HG02642 (cell line): ENCODE data around the gene LRFN3.
"Not testable (repeated sequence)": the region's sequence is repeated elsewhere in the genome, so short reads cannot be mapped to it uniquely, and the experiment has no call there.

ENCODE experiments used
- ATAC-seq: cut with Tn5 transposase; IDR thresholded peaks from one replicate; pipeline ENCODE4 v1.9.1; 2021; ENCODE audit warnings: mild to moderate bottlenecking; ENCODE audit not compliant: unreplicated experiment, poor library complexity

The LRFN3 gene

DNA sequence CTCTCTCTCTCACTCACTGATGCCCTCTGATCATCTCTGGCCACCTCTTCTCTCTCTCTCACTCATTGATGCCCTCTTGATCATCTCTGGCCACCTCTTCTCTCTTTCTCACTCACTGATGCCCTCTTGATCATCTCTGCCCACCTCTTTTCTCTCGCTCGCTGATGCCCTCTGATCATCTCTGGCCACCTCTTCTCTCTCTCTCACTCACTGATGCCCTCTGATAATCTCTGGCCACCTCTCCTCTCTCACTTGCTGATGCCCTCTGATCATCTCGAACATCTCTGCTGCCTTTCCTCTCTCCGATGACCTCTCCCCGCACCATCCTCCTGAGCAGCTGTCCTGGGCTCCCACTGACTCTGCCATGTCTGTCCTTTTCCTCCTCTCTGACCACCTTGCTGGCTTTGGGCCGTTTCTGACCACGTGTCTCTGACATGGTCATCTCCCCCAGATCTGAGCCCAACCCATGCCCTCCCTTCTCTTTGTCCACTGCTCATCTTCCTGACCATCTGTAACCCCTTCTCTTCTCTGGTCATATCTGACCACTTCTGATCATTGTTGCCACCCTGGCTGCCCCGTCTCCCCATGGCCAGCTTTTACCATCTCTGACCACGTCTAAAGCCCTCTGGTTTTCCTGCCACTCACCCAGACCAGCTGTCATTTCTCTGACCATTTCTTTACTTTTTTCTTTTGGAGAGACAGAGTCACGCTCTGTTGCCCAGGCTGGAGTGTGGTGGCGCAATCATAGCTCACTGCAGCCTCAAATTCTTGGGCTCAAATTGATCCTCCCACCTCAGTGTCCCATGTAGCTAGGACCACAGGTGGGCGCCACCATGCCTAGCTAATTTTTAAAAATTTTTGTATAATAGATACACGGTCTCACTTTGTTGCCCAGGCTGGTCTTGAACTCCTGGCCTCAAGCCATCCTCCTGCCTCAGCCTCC, 2.4 kb downstream of the LRFN3 start:
- no peak for ATAC-seq

DNA sequence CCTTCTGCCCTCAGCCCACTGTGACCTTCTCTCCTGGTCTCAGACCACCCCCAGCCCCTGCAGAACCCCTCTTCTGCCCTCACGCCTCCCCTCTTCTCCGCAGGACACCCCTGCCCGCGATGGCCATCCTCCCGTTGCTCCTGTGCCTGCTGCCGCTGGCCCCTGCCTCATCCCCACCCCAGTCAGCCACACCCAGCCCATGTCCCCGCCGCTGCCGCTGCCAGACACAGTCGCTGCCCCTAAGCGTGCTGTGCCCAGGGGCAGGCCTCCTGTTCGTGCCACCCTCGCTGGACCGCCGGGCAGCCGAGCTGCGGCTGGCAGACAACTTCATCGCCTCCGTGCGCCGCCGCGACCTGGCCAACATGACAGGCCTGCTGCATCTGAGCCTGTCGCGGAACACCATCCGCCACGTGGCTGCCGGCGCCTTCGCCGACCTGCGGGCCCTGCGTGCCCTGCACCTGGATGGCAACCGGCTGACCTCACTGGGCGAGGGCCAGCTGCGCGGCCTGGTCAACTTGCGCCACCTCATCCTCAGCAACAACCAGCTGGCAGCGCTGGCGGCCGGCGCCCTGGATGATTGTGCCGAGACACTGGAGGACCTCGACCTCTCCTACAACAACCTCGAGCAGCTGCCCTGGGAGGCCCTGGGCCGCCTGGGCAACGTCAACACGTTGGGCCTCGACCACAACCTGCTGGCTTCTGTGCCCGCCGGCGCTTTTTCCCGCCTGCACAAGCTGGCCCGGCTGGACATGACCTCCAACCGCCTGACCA, 3.3 kb downstream of the LRFN3 start:
- no peak for ATAC-seq

- ATAC-seq: no peak
These were observed 4.1 kb downstream of the LRFN3 start for GRCh38 chr19:35940078-35940775.

DNA sequence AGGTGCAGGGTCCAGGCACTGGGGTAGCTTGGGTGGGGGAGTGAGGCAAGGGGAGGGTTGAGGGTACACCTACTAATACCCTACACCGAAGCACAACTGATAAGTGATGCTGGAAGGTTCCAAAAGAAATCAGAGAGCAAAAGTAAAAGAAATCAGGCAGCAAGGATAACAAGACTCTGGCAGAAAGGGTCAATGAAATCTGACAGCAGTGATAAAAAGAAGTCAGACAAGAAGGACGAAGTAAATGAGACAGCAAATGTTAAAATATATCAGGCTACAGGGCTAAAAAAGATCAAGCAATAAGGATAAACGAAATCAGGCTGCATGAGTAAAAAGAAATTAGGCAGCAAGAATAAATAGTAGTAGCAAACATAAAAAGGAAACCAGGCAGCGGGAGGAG, 4.7 kb downstream of the LRFN3 start:
- no peak for ATAC-seq

GRCh38 chr19:35942235-35942634, 6.1 kb downstream of the LRFN3 start:
- no peak for ATAC-seq

GRCh38 chr19:35943321-35944301, 7.4 kb downstream of the LRFN3 start:
- no peak for ATAC-seq

DNA sequence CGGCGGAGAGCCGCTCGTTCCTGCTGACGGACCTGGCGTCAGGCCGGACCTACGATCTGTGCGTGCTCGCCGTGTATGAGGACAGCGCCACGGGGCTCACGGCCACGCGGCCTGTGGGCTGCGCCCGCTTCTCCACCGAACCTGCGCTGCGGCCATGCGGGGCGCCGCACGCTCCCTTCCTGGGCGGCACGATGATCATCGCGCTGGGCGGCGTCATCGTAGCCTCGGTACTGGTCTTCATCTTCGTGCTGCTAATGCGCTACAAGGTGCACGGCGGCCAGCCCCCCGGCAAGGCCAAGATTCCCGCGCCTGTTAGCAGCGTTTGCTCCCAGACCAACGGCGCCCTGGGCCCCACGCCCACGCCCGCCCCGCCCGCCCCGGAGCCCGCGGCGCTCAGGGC, 8.4 kb downstream of the LRFN3 start:
- ATAC-seq: no peak

GRCh38 chr19:35945121-35945790, 9.1 kb downstream of the LRFN3 start:
- no peak for ATAC-seq

GRCh38 chr19:35946203-35946602, 10.0 kb downstream of the LRFN3 start:
- no peak for ATAC-seq

DNA sequence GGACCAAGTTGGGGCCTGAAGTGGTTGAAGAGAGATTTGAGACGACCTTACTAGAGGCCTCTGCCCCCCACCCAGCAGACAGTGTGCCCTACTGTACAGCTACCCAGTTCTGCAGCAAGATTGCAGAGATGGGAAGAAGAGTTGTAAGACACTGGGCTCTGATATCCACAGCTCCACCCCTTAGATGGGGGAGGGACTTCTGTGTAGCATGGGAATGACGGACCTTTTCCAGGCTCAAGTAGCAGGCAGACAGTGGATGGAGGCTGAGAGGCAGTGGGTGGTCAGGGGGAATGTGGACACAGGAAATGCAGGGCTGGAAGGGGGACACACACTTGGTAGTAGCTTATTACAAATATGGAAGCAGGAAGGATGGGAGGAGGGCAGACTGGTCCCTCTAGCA, 13.0 kb downstream of the LRFN3 start:
- ATAC-seq: no peak

DNA sequence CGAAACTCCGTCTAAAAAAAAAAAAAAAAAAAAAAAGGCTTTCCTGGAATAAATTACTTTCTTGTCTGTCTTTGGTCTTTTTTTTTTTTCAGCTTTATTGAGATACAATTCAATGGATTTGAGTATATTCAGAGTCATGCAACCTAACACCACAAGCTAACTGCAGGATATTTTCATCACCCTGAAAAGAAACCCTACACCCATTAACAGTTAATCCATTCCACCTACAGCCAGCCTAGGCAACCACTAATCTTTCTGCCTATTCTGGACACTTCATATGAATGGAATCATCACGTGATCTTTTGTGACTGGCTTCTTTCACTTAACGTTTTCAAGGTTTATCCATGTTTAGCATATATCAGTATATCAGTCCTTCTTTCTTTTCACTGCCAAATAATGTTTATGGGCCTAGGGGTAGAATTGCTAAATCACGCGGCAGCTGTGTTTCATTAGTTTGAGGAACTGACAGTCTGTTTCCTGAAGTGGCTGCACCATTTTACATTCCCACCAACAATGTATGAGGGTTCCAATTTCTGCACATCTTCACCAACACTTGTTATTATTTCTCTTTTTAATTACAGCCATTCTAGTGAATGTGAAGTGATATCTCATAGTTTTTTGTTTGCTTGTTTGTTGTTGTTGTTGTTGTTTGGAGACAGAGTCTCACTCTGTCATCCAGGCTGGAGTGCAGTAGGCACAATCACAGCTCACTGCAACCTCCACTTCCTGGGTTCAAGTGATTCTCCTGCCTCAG, 19.9 kb downstream of the LRFN3 start:
- ATAC-seq: no peak

DNA sequence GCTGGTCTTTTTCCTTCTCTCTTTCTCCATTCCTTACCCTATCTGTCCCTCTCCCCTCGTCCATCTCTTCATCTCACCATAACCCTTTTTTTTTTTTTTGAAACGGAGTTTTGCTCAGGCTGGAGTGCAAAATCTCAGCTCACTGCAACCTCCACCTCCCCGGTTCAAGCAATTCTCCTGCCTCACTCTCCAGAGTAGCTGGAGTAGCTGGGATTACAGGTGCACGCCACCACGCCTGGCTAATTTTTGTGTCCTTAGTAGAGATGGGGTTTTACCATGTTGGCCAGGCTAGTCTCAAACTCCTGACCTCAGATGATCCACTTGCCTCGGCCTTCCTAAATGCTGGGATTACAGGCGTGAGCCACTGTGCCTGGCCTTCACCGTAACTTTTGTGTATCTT, 21.2 kb downstream of the LRFN3 start:
- not testable (repeated sequence) for ATAC-seq

DNA sequence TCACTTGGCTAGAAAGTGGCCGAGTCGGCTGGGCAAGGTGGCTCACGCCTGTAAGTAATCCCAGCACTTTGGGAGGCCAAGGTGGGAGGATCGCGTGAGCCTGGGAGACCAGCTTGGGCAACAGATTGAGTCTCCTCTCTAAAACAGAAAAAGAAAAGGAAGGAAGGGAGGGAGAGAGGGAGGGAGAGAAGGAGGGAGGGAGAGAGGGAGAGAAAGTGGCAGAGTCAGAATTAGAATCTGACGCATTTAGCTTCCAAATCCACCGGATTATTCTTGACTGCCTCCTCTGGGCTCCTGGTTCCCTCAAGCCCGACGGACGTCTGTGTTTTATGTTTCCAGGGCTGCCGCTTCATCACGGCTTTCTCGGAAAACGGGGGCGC, 22.5 kb downstream of the LRFN3 start:
- no peak for ATAC-seq

DNA sequence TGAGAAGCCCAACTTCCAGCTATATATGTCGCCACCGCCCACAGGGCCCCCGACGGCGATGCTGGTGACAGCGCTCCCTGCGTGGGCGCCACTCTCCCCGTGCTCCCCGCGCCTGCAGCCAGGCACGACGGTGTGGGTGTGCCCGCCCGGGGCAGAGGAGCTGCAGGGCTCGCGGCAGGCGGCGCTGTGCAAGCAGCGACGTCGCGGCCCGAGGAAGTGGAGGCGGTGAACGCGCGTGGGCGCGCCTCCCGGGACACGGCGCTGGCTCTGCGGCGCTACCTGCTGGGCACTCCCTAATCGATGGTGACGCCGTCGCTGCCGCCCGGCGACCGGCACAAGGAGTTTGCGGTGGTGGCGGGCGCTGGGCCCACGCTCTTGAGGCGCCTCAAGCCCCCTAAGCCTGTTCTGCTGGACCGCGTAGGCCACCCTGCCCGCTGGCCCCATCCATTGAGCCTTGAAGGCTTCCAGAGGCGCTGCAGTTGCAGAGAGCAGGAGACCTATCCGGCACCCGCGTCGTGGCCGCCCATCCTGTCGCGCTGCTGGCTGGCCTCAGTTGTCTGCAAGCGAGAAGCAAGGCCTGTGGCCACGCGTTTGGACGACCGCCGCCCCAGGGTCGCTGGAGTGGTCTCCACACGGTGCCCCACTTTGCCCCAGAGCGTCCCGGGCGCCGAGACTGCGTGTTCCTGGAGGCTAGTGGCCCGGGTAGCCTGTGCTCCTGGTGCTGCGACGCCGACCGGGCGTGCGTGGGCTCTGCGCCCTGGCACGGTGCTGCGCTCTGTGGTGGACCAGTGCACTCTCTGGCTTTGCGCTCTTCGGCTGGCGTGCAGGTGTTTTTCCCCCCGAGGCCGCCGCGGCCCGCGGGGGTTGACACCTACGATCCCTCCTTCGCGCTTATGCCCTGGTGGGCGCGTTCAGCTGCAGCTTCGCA, 23.1 kb downstream of the LRFN3 start:
- ATAC-seq: no peak

DNA sequence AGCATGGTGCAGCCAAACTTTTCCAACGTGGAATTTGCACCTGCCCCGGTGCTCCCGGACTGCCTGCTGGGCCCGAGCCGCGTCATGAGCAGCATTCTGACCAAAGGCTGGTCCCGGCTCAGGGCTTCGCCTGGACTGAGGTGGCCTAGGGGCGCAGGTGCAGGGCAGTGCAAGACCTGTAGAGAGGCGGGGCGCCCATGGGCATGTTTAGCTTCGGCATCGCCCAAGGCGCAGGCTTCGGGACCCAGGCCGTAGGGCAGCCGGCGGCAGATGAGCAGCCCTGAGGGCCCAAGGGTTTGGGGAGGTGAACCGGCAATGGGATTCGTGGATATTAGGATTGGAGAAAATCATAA, 23.8 kb downstream of the LRFN3 start:
- ATAC-seq: no peak

- ATAC-seq: no peak
These were observed 24.3 kb downstream of the LRFN3 start for GRCh38 chr19:35960432-35960972.

GRCh38 chr19:35963514-35963913, 27.3 kb downstream of the LRFN3 start:
- ATAC-seq: no peak
